Endothelial cell of umbilical vein (primary cell): ENCODE measurements around the gene ZNF776. TPM values are rescaled to one million over a fixed set of nuclear protein-coding genes. Genes with fewer than 3 reads are reported as not detected.

Experiments
- BruUV-seq: library from RNA; stranded (reverse); fragments of 400-500 nt; replicated peaks from 2 replicates; lab custom pipeline; 2021; lab: Mats Ljungman, UMichigan
- CTCF ChIA-PET: fragments of 300-600, 350-600 bp; sonication (Branson Sonifier 250); formaldehyde crosslinking; loops from one replicate; lab custom pipeline; 2021; ENCODE audit warnings: antibody characterized with exemption, inconsistent platforms; lab: Charles Lee
- POLR2A ChIA-PET: fragments of 300-600, 350-600 bp; sonication (Branson Sonifier 250); formaldehyde crosslinking; loops from one replicate; lab custom pipeline; 2021; ENCODE audit warnings: antibody characterized with exemption, inconsistent platforms; lab: Charles Lee
- DNase-seq: peaks from one replicate; pipeline ENCODE4 v3.0.0-alpha.2; 2011; ENCODE audit warnings: low read depth, low spot score
- FAIRE-seq: peaks from 2 replicates; lab custom pipeline; 2011; peaks lifted over from hg19 to GRCh38; lab: Jason Lieb, UNC
- H2AFZ ChIP-seq: 2 replicates; pipeline ENCODE4 v1.6.0; 2012; ENCODE audit warnings: low read depth, low read length, control low read depth, inconsistent platforms
- H3K27ac ChIP-seq: 2 replicates; pipeline ENCODE4 v1.5.1; 2011; ENCODE audit warnings: low read depth, mild to moderate bottlenecking, control low read depth, low read length, moderate library complexity; ENCODE audit not compliant: insufficient read depth
- H3K27me3 ChIP-seq, 2 experiments: 2 replicates each; pipeline versions ENCODE4 v1.6.0 to v1.6.1; 2011; ENCODE audit warnings: low read length in 2 of 2, mixed read lengths in 1 of 2; ENCODE audit not compliant: control insufficient read depth in 2 of 2, insufficient read depth in 2 of 2
- H3K36me3 ChIP-seq, 2 experiments: 2 replicates in 1 of 2; 3 replicates in 1 of 2; pipeline ENCODE4 v1.5.1; 2011; ENCODE audit warnings: low read length in 2 of 2, mild to moderate bottlenecking in 1 of 2, moderate library complexity in 1 of 2; ENCODE audit not compliant: control insufficient read depth in 2 of 2, insufficient read depth in 2 of 2; ENCODE audit errors: extremely low read depth in 1 of 2
- H3K4me1 ChIP-seq: 3 replicates; pipeline ENCODE4 v1.5.1; 2011; ENCODE audit warnings: mild to moderate bottlenecking, low read length; ENCODE audit not compliant: control insufficient read depth, insufficient read depth; ENCODE audit errors: extremely low read depth
- H3K4me2 ChIP-seq: 2 replicates; pipeline ENCODE4 v1.6.1; 2011; ENCODE audit warnings: low read length, control low read depth, mixed read lengths; ENCODE audit not compliant: insufficient read depth
- H3K4me3 ChIP-seq, 3 experiments: fragments of 200-600 bp in 1 of 3; sonication (generic), shearing (Covaris generic) in 1 of 3; replicated peaks in 1 of 3; 2 replicates each; pipeline ENCODE4 v1.5.1; 2011 to 2016; ENCODE audit warnings: control low read depth in 3 of 3, low read length in 3 of 3, mild to moderate bottlenecking in 2 of 3, inconsistent platforms in 1 of 3, low read depth in 1 of 3, moderate library complexity in 1 of 3; ENCODE audit not compliant: insufficient read depth in 1 of 3
- H3K79me2 ChIP-seq: 2 replicates; pipeline ENCODE4 v1.6.0; 2012; ENCODE audit warnings: low read length, inconsistent platforms; ENCODE audit not compliant: control insufficient read depth, insufficient read depth
- H3K9ac ChIP-seq: replicated peaks from 2 replicates; pipeline ENCODE3; 2011; ENCODE audit warnings: low read length, control low read depth; ENCODE audit not compliant: insufficient read depth; ENCODE audit errors: extremely low read depth
- H3K9me1 ChIP-seq: replicated peaks from 3 replicates; pipeline ENCODE4 v1.6.0; 2011; ENCODE audit warnings: mild to moderate bottlenecking, low read length; ENCODE audit not compliant: control insufficient read depth, insufficient read depth; ENCODE audit errors: extremely low read depth
- H3K9me3 ChIP-seq: replicated peaks from 2 replicates; pipeline ENCODE4 v1.5.1; 2012; ENCODE audit warnings: low read length, inconsistent platforms; ENCODE audit not compliant: control insufficient read depth, insufficient read depth
- H4K20me1 ChIP-seq: replicated peaks from 2 replicates; pipeline ENCODE3; 2011; ENCODE audit warnings: mild to moderate bottlenecking, low read length; ENCODE audit not compliant: control insufficient read depth, insufficient read depth; ENCODE audit errors: extremely low read depth
- EZH2 ChIP-seq: IDR thresholded peaks from 2 replicates; pipeline ENCODE4 v1.6.1; 2012; ENCODE audit warnings: borderline replicate concordance, low read depth, mild to moderate bottlenecking, moderate library complexity, low read length, inconsistent platforms; ENCODE audit not compliant: severe bottlenecking
- FOS ChIP-seq: IDR thresholded peaks from 2 replicates; pipeline ENCODE4 v1.6.1; 2011; ENCODE audit warnings: mild to moderate bottlenecking, low read length, moderate library complexity, borderline replicate concordance; ENCODE audit not compliant: insufficient read depth
- GATA2 ChIP-seq: IDR thresholded peaks from 2 replicates; pipeline ENCODE4 v1.7.0; 2011; ENCODE audit warnings: low read depth, mild to moderate bottlenecking, moderate library complexity, mixed read lengths, low read length; ENCODE audit not compliant: insufficient read length, insufficient read depth
- JUN ChIP-seq: IDR thresholded peaks from 2 replicates; pipeline ENCODE4 v1.6.1; 2011; ENCODE audit warnings: borderline replicate concordance, low read depth; ENCODE audit not compliant: insufficient read length, insufficient read depth
- MYC ChIP-seq: IDR thresholded peaks from one replicate; pipeline ENCODE4 v1.6.1; 2011; ENCODE audit warnings: mild to moderate bottlenecking, low read depth, low read length
- POLR2A ChIP-seq: IDR thresholded peaks from 2 replicates; pipeline ENCODE4 v1.6.1; 2012; ENCODE audit warnings: low read depth, mild to moderate bottlenecking, control low read depth, low read length
- POLR2AphosphoS5 ChIP-seq: IDR thresholded peaks from 2 replicates; pipeline ENCODE4 v1.6.1; 2012; ENCODE audit warnings: low read depth, mild to moderate bottlenecking, control low read depth, low read length, moderate library complexity; ENCODE audit not compliant: insufficient read depth
- dilution Hi-C: fragments of 300-500 bp; cut with MboI; formaldehyde crosslinking; loops from one replicate; pipeline ENCODE4 v1.15.0; 2019; ENCODE audit warnings: low sequenced_read_pairs; ENCODE audit not compliant: extremely low pct_ligation_motif_present
- intact Hi-C: fragments of 100-400 bp; cut with micrococcal nuclease; formaldehyde crosslinking; loops from one replicate; pipeline ENCODE4 v1.10.0; 2022
- polyA plus RNA-seq, 4 experiments: library from polyadenylated mRNA; depleted of rRNA in 3 of 4; stranded (reverse) in 3 of 4; unstranded in 1 of 4; fragments of >200 nt; gene quantifications; 2 replicates each; pipeline versions ENCODE4 v1.2.1 to v1.2.3, GENCODE V29; 2011 to 2012; ENCODE audit warnings: missing spikeins in 1 of 4
- total RNA-seq: library from RNA; stranded (reverse); gene quantifications from 2 replicates; pipeline ENCODE4 v1.2.3, GENCODE V29; 2021
- TF ChIP-seq, protein P1 (sequence below): IDR thresholded peaks from 2 replicates; pipeline ENCODE4 v1.6.1; 2011; ENCODE audit not compliant: insufficient read depth, insufficient read length
- TF ChIP-seq, protein P2 (sequence below), 2 donors: IDR thresholded peaks; 1 replicate in 1 of 2; 2 replicates in 1 of 2; pipeline ENCODE4 v1.5.1; 2011; ENCODE audit warnings: low read length in 2 of 2, mild to moderate bottlenecking in 2 of 2, moderate library complexity in 2 of 2, control low read depth in 1 of 2, inconsistent platforms in 1 of 2, low read depth in 1 of 2; ENCODE audit not compliant: insufficient read depth in 1 of 2; ENCODE audit errors: extremely low read depth in 1 of 2

ZNF776 gene
- total and polyA plus RNA-seq, 2 donors (not counting 3 experiments of a cell fraction or from before 2014, with no cell fraction given) = 5.7 to 12.1 TPM

DNA sequence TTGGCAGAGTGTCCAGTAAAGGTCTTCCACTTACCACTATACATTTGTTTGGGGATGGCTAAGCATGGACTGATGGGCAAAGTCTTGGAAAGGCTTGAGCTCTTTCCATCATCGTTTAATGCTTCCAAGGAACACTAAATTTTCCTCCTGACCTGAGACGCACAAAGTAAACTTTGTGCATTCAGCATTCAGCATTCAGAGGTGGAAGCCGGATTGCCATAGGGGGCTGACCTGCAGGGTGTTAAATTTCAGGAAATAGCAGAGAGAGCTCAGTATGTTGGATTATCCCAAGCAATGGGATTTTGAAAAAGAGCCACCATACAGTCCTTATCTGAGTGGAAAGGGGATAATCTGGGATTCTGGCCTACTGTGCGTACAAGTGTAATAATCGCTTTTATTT, 54.1 kb downstream of the ZNF776 start:
- DNase-seq (no peak), FAIRE-seq (no peak)
- H4K20me1 ChIP-seq = no peaks in the 10 kb centered on the region
- no peak overlapping the region for H2AFZ ChIP-seq
- no TSS peak for BruUV-seq
- intact Hi-C loops = no loop called here
- TF ChIP-seq POLR2A (no peak), FOS (no peak), JUN (no peak), MYC (no peak), EZH2 (no peak), GATA2 (no peak), POLR2AphosphoS5 (no peak)
- TF ChIP-seq, protein P1, sequence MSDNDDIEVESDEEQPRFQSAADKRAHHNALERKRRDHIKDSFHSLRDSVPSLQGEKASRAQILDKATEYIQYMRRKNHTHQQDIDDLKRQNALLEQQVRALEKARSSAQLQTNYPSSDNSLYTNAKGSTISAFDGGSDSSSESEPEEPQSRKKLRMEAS = no peak
- TF ChIP-seq, protein P2, sequence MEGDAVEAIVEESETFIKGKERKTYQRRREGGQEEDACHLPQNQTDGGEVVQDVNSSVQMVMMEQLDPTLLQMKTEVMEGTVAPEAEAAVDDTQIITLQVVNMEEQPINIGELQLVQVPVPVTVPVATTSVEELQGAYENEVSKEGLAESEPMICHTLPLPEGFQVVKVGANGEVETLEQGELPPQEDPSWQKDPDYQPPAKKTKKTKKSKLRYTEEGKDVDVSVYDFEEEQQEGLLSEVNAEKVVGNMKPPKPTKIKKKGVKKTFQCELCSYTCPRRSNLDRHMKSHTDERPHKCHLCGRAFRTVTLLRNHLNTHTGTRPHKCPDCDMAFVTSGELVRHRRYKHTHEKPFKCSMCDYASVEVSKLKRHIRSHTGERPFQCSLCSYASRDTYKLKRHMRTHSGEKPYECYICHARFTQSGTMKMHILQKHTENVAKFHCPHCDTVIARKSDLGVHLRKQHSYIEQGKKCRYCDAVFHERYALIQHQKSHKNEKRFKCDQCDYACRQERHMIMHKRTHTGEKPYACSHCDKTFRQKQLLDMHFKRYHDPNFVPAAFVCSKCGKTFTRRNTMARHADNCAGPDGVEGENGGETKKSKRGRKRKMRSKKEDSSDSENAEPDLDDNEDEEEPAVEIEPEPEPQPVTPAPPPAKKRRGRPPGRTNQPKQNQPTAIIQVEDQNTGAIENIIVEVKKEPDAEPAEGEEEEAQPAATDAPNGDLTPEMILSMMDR (IDR thresholded peaks at IDR 0.05; ENCODE audit: extremely low read depth in 1 of 2, insufficient read depth in 1 of 2, low read depth in 1 of 2, low read length in 2 of 2) = no peak
- no peak overlapping the region for H3K9ac ChIP-seq
- H3K27ac ChIP-seq = no peak overlapping the region
- no peaks in the 10 kb centered on the region for H3K9me3 ChIP-seq
- H3K79me2 ChIP-seq = no peaks in the 10 kb centered on the region
- no peaks in the 10 kb centered on the region for H3K9me1 ChIP-seq
- no peak overlapping the region for H3K4me3 ChIP-seq
- ChIA-PET CTCF (interaction anchor here (1.5 kb wide), 1 partner anchor 12 kb away, joined by 4 read pairs; no protein-coding TSS in a partner anchor), POLR2A (interaction anchor here (0.5 kb wide), 1 partner anchor 16 kb away, joined by 7 read pairs; no protein-coding TSS in a partner anchor)
- no peaks in the 10 kb centered on the region for H3K27me3 ChIP-seq
- H3K4me1 ChIP-seq = peaks cover 25% of the 10 kb centered on the region
- dilution Hi-C loops = no loop called here
- H3K4me2 ChIP-seq = no peak overlapping the region
- H3K36me3 ChIP-seq = peaks cover 0 to 2% of the 10 kb centered on the region in 2 experiments
